ENCODE data around the gene DCHS1. TPM values are rescaled to one million over a fixed set of nuclear protein-coding genes. Genes with fewer than 3 reads are reported as not detected.

DCHS1 gene
- total RNA-seq, 1 experiment from 2014 or later: 14.2 TPM

GRCh38 chr11:6629892-6630631, 25.5 kb downstream of the DCHS1 start (continued):
- TF ChIP-seq, protein P1, sequence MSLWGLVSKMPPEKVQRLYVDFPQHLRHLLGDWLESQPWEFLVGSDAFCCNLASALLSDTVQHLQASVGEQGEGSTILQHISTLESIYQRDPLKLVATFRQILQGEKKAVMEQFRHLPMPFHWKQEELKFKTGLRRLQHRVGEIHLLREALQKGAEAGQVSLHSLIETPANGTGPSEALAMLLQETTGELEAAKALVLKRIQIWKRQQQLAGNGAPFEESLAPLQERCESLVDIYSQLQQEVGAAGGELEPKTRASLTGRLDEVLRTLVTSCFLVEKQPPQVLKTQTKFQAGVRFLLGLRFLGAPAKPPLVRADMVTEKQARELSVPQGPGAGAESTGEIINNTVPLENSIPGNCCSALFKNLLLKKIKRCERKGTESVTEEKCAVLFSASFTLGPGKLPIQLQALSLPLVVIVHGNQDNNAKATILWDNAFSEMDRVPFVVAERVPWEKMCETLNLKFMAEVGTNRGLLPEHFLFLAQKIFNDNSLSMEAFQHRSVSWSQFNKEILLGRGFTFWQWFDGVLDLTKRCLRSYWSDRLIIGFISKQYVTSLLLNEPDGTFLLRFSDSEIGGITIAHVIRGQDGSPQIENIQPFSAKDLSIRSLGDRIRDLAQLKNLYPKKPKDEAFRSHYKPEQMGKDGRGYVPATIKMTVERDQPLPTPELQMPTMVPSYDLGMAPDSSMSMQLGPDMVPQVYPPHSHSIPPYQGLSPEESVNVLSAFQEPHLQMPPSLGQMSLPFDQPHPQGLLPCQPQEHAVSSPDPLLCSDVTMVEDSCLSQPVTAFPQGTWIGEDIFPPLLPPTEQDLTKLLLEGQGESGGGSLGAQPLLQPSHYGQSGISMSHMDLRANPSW (CRISPR knock-in tag; conservative IDR thresholded peaks at IDR 0.05; ENCODE audit: low read depth): no peak
- TF ChIP-seq NR2C2 (CRISPR knock-in tag; IDR thresholded peaks at IDR 0.05): peak; percentile 82
- no peak for TF ChIP-seq ZNF396 (CRISPR knock-in tag; IDR thresholded peaks at IDR 0.05; ENCODE audit: borderline replicate concordance)
- TF ChIP-seq OVOL2 (CRISPR knock-in tag; IDR thresholded peaks at IDR 0.05; ENCODE audit: borderline replicate concordance): no peak
- no peak; the same call in 1 of the 2 replicates for TF ChIP-seq ZNF263 (CRISPR knock-in tag; IDR thresholded peaks at IDR 0.05; ENCODE audit: low read depth)
- TF ChIP-seq ZNF138 (CRISPR knock-in tag; conservative IDR thresholded peaks at IDR 0.05): peak; percentile 67; the same call in 1 of the 2 replicates
- peak; percentile 88 for TF ChIP-seq HMGXB4 (CRISPR knock-in tag; IDR thresholded peaks at IDR 0.05)
- TF ChIP-seq GRHL2 (CRISPR knock-in tag; IDR thresholded peaks at IDR 0.05; ENCODE audit: insufficient replicate concordance, severe bottlenecking): no peak
- TF ChIP-seq ARID4B (CRISPR knock-in tag; IDR thresholded peaks at IDR 0.05; ENCODE audit: borderline replicate concordance): peak; percentile 91; the same call in 1 of the 2 replicates
- TF ChIP-seq ELF4 (CRISPR knock-in tag; IDR thresholded peaks at IDR 0.05; ENCODE audit: low read depth): peak; percentile 88
- TF ChIP-seq PRRX2 (CRISPR knock-in tag; IDR thresholded peaks at IDR 0.05): no peak
- peak; percentile 98 for TF ChIP-seq FOXP1 (CRISPR knock-in tag; IDR thresholded peaks at IDR 0.05; ENCODE audit: borderline replicate concordance)
- TF ChIP-seq, protein P2, sequence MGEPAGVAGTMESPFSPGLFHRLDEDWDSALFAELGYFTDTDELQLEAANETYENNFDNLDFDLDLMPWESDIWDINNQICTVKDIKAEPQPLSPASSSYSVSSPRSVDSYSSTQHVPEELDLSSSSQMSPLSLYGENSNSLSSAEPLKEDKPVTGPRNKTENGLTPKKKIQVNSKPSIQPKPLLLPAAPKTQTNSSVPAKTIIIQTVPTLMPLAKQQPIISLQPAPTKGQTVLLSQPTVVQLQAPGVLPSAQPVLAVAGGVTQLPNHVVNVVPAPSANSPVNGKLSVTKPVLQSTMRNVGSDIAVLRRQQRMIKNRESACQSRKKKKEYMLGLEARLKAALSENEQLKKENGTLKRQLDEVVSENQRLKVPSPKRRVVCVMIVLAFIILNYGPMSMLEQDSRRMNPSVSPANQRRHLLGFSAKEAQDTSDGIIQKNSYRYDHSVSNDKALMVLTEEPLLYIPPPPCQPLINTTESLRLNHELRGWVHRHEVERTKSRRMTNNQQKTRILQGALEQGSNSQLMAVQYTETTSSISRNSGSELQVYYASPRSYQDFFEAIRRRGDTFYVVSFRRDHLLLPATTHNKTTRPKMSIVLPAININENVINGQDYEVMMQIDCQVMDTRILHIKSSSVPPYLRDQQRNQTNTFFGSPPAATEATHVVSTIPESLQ (CRISPR knock-in tag; IDR thresholded peaks at IDR 0.05): no peak
- 0 out of 2 replicates have a peak, but pooled peaks have one; percentile 43 for TF ChIP-seq NFYB (CRISPR knock-in tag; conservative IDR thresholded peaks at IDR 0.05; ENCODE audit: low read depth)
- TF ChIP-seq FOXK1 (CRISPR knock-in tag; IDR thresholded peaks at IDR 0.05): peak; percentile 78; the same call in 1 of the 2 replicates
- TF ChIP-seq JUN (CRISPR knock-in tag; IDR thresholded peaks at IDR 0.05): peak; percentile 95; the same call in 1 of the 2 replicates
- peak; percentile 70; the same call in 1 of the 2 replicates for TF ChIP-seq PREB (CRISPR knock-in tag; IDR thresholded peaks at IDR 0.05; ENCODE audit: borderline replicate concordance)
- TF ChIP-seq, protein P3, sequence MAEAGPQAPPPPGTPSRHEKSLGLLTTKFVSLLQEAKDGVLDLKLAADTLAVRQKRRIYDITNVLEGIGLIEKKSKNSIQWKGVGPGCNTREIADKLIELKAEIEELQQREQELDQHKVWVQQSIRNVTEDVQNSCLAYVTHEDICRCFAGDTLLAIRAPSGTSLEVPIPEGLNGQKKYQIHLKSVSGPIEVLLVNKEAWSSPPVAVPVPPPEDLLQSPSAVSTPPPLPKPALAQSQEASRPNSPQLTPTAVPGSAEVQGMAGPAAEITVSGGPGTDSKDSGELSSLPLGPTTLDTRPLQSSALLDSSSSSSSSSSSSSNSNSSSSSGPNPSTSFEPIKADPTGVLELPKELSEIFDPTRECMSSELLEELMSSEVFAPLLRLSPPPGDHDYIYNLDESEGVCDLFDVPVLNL (CRISPR knock-in tag; IDR thresholded peaks at IDR 0.05; ENCODE audit: borderline replicate concordance, low read depth): 0 out of 2 replicates have a peak, but pooled peaks have one; percentile 82
- TF ChIP-seq ZNF416 (CRISPR knock-in tag; IDR thresholded peaks at IDR 0.05): no peak
- peak; percentile 92 for TF ChIP-seq ZNF281 (CRISPR knock-in tag; IDR thresholded peaks at IDR 0.05)
